Esophagus muscularis mucosa (tissue), 4 donors: ENCODE measurements around the gene ARHGAP31. TPM values are rescaled to one million over a fixed set of nuclear protein-coding genes. Genes with fewer than 3 reads are reported as not detected.
"Not testable (repeated sequence)": the region's sequence is repeated elsewhere in the genome, so short reads cannot be mapped to it uniquely, and the experiment has no call there.

ENCODE experiments used
- DNase-seq: peaks from one replicate; pipeline ENCODE4 v3.0.0-alpha.2; 2017; ENCODE audit errors: extremely low spot score
- H3K27ac ChIP-seq, 4 donors: fragments of 200-600 bp; sonication (generic); replicated peaks in 1 of 4; 1 replicate in 3 of 4; 2 replicates in 1 of 4; pipeline ENCODE4 v1.5.1; 2016 to 2019; ENCODE audit warnings: mild to moderate bottlenecking in 1 of 4
- H3K27me3 ChIP-seq, 4 donors: fragments of 200-600 bp; sonication (generic); one replicate each; pipeline versions ENCODE4 v1.5.1 to v1.6.0; 2016 to 2019
- H3K36me3 ChIP-seq, 4 donors: fragments of 200-600 bp; sonication (generic); one replicate each; pipeline ENCODE4 v1.5.1; 2016 to 2019
- H3K4me1 ChIP-seq, 4 donors: fragments of 200-600 bp; sonication (generic); one replicate each; pipeline ENCODE4 v1.5.1; 2016 to 2019
- H3K4me3 ChIP-seq, 4 donors: fragments of 200-600 bp; sonication (generic); 1 replicate in 2 of 4; 2 replicates in 2 of 4; pipeline ENCODE4 v1.5.1; 2016 to 2019; ENCODE audit warnings: mild to moderate bottlenecking in 4 of 4, moderate library complexity in 1 of 4
- H3K9me3 ChIP-seq, 4 donors: fragments of 200-600 bp; sonication (generic); 1 replicate in 3 of 4; 2 replicates in 1 of 4; pipeline ENCODE4 v1.5.1; 2016 to 2019
- EP300 ChIP-seq: sonication (generic); formaldehyde crosslinking; IDR thresholded peaks from one replicate; pipeline ENCODE4 v1.6.1; 2017; ENCODE audit warnings: antibody characterized with exemption
- POLR2A ChIP-seq: fragments of 450-650 bp; IDR thresholded peaks from one replicate; pipeline ENCODE4 v1.6.1; 2017; ENCODE audit warnings: antibody characterized with exemption, moderate library complexity, mild to moderate bottlenecking, low read depth
- POLR2AphosphoS5 ChIP-seq, 2 donors: sonication (generic); formaldehyde crosslinking; IDR thresholded peaks; one replicate each; pipeline ENCODE4 v1.6.1; 2017; ENCODE audit warnings: antibody characterized with exemption in 2 of 2
- WGBS: methylation state at CpG from one replicate; pipeline ENCODE4 v1.1.5; 2018; 5-methylcytosine and 5-hydroxymethylcytosine counted together
- intact Hi-C: fragments of 100-400 bp; cut with DNase I; formaldehyde crosslinking; loops from one replicate; pipeline ENCODE4 v1.15.1; 2023
- total RNA-seq, 4 donors: library from RNA; depleted of rRNA; stranded (reverse); fragments of >200 nt; gene quantifications; one replicate each; pipeline versions ENCODE4 v1.1.0 to v1.2.1, GENCODE V29; 2016
- TF ChIP-seq, protein P1 (sequence below), 3 experiments: fragments of 200-600 bp in 2 of 3; fragments of 450-650 bp in 1 of 3; sonication (generic) in 2 of 3; IDR thresholded peaks; one replicate each; pipeline ENCODE4 v1.5.1; 2017 to 2019; ENCODE audit warnings: antibody characterized with exemption in 3 of 3, mild to moderate bottlenecking in 2 of 3, moderate library complexity in 1 of 3

Gene ARHGAP31
- total RNA-seq, 4 donors from 2014 or later = 14.5 to 25.9 (median 23.1) TPM

GRCh38 chr3:119257654-119258410, 36.4 kb upstream of the ARHGAP31 start:
- Histone ChIP-seq H3K9me3 (no peaks in the 10 kb centered on the region), H3K27me3 (no peaks in the 10 kb centered on the region), H3K36me3 (no peaks in the 10 kb centered on the region), H3K27ac (no peak overlapping the region), H3K4me1 (peaks cover 0 to 14% (median 8%) of the 10 kb centered on the region in 4 donors), H3K4me3 (no peak overlapping the region)
- no peak for DNase-seq
- TF ChIP-seq, protein P1, sequence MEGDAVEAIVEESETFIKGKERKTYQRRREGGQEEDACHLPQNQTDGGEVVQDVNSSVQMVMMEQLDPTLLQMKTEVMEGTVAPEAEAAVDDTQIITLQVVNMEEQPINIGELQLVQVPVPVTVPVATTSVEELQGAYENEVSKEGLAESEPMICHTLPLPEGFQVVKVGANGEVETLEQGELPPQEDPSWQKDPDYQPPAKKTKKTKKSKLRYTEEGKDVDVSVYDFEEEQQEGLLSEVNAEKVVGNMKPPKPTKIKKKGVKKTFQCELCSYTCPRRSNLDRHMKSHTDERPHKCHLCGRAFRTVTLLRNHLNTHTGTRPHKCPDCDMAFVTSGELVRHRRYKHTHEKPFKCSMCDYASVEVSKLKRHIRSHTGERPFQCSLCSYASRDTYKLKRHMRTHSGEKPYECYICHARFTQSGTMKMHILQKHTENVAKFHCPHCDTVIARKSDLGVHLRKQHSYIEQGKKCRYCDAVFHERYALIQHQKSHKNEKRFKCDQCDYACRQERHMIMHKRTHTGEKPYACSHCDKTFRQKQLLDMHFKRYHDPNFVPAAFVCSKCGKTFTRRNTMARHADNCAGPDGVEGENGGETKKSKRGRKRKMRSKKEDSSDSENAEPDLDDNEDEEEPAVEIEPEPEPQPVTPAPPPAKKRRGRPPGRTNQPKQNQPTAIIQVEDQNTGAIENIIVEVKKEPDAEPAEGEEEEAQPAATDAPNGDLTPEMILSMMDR (IDR thresholded peaks at IDR 0.05) = no peak
- TF ChIP-seq EP300 (no peak), POLR2A (no peak), POLR2AphosphoS5 (IDR thresholded peaks at IDR 0.05) (no peak)
- intact Hi-C loops = no loop called here
- WGBS = 93% methylated on average over 8 of the region's 8 CpGs

DNA sequence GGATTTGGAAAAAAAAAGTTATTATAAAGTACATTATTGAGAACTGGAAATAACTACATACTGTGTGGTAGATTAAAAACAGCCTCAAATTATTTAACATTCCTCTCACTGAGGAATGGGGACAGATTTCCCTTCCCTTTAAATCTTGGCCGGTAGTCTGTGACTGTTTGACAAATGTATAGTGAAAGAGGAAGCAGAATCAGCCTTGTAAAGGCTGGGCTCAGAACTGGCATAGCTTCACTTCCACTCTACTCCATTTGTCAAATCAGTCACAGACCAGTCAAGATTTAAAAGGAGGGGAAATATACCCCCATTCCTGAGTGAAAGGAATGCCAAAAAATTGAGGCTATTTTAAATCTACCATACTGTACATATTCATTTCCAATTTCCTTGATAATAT, 35.3 kb upstream of the ARHGAP31 start:
- Histone ChIP-seq H3K4me3 (no peak overlapping the region), H3K36me3 (no peaks in the 10 kb centered on the region), H3K4me1 (peaks cover 0 to 14% (median 8%) of the 10 kb centered on the region in 4 donors), H3K9me3 (no peaks in the 10 kb centered on the region), H3K27me3 (no peaks in the 10 kb centered on the region), H3K27ac (no peak overlapping the region)
- no peak for DNase-seq
- intact Hi-C loops = no loop called here
- TF ChIP-seq, protein P1 (IDR thresholded peaks at IDR 0.05) = no peak
- no peak for TF ChIP-seq EP300
- 18% methylated on average over 1 of the region's 1 CpG for WGBS

DNA sequence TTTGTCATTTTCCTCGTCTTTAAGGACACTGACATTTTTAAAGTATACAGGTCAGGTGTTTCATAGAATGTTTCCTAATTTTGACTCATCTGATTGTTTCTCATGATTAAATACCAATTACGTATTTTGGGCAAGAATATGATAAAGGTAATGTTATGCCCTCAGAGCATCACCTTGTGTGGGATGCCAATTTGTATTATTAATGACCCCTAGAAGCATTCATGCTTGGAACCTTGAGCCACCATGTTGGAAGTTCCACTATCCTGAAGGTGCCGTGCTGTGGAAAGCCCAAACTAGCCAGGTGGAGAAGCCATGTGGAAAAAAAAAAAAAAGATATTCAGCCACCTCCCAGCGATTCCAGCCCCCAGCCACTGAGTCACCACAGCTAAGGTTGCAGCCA, 34.4 kb upstream of the ARHGAP31 start:
- DNase-seq = no peak
- Histone ChIP-seq H3K36me3 (no peaks in the 10 kb centered on the region), H3K27me3 (no peaks in the 10 kb centered on the region), H3K4me3 (no peak overlapping the region), H3K27ac (no peak overlapping the region), H3K9me3 (no peaks in the 10 kb centered on the region), H3K4me1 (peaks cover 0 to 14% (median 8%) of the 10 kb centered on the region in 4 donors)
- intact Hi-C loops = no loop called here
- 99% methylated on average over 4 of the region's 4 CpGs for WGBS
- TF ChIP-seq POLR2AphosphoS5 (IDR thresholded peaks at IDR 0.05) = no peak
- TF ChIP-seq, protein P1 (IDR thresholded peaks at IDR 0.05) = no peak
- TF ChIP-seq POLR2A = no peak
- no peak for TF ChIP-seq EP300

GRCh38 chr3:119261055-119261454, 33.1 kb upstream of the ARHGAP31 start:
- TF ChIP-seq POLR2AphosphoS5 (IDR thresholded peaks at IDR 0.05) = no peak
- no peak for TF ChIP-seq POLR2A
- no peak for TF ChIP-seq EP300
- TF ChIP-seq, protein P1 (IDR thresholded peaks at IDR 0.05) = no peak
- H3K4me3 ChIP-seq = no peak overlapping the region
- no peaks in the 10 kb centered on the region for H3K27me3 ChIP-seq
- H3K9me3 ChIP-seq = no peaks in the 10 kb centered on the region
- intact Hi-C loops = no loop called here
- no peak overlapping the region for H3K27ac ChIP-seq
- no peaks in the 10 kb centered on the region for H3K36me3 ChIP-seq
- WGBS = 80% methylated on average over 6 of the region's 6 CpGs
- H3K4me1 ChIP-seq = peaks cover 0 to 14% (median 8%) of the 10 kb centered on the region in 4 donors
- DNase-seq = no peak

GRCh38 chr3:119270212-119270611, 24.0 kb upstream of the ARHGAP31 start:
- H3K4me1 ChIP-seq, H3K27ac ChIP-seq, H3K27me3 ChIP-seq, DNase-seq, H3K36me3 ChIP-seq, intact Hi-C loops, H3K9me3 ChIP-seq, H3K4me3 ChIP-seq: not testable (repeated sequence)
- WGBS = 63% methylated on average over 2 of the region's 2 CpGs
